H1 (cell line): ENCODE measurements around the gene STEAP3. TPM values are rescaled to one million over a fixed set of nuclear protein-coding genes. Genes with fewer than 3 reads are reported as not detected.

ENCODE experiments used
- CTCF ChIA-PET: fragments of 300-600 bp; sonication (Branson Sonifier 250); formaldehyde crosslinking; loops from one replicate; lab custom pipeline; 2021; ENCODE audit not compliant: partially characterized antibody; lab: Charles Lee
- POLR2A ChIA-PET: fragments of 300-600 bp; sonication (Branson Sonifier 250); formaldehyde crosslinking; loops from one replicate; lab custom pipeline; 2021; ENCODE audit warnings: inconsistent platforms; ENCODE audit not compliant: partially characterized antibody; lab: Charles Lee
- DNase-seq, 2 experiments: peaks; one replicate each; pipeline versions ENCODE4 v3.0.0 to v3.0.0-alpha.2; 2010 to 2022; ENCODE audit warnings: low spot score in 2 of 2, low read depth in 1 of 2, mixed read lengths in 1 of 2
- FAIRE-seq: peaks from 2 replicates; lab custom pipeline; 2011; peaks lifted over from hg19 to GRCh38; lab: Jason Lieb, UNC
- H2AFZ ChIP-seq: 2 replicates; pipeline ENCODE4 v1.8.1; 2012; ENCODE audit warnings: low read length, inconsistent platforms
- H2AK5ac ChIP-seq: 2 replicates; pipeline ENCODE4 v1.6.1; 2013; ENCODE audit warnings: low read depth, low read length
- H2BK120ac ChIP-seq: replicated peaks from 2 replicates; pipeline ENCODE3; 2013; ENCODE audit warnings: low read depth, low read length, inconsistent platforms
- H2BK12ac ChIP-seq: 2 replicates; pipeline ENCODE4 v1.6.1; 2013; ENCODE audit warnings: low read depth, low read length
- H2BK15ac ChIP-seq: 2 replicates; pipeline ENCODE4 v1.6.1; 2013; ENCODE audit warnings: low read length
- H2BK20ac ChIP-seq: 2 replicates; pipeline ENCODE4 v1.6.1; 2013; ENCODE audit warnings: low read length
- H2BK5ac ChIP-seq: 2 replicates; pipeline ENCODE4 v1.6.1; 2013; ENCODE audit warnings: low read depth, low read length
- H3K14ac ChIP-seq: 2 replicates; pipeline ENCODE4 v1.6.1; 2013; ENCODE audit warnings: inconsistent platforms; ENCODE audit not compliant: insufficient read length
- H3K18ac ChIP-seq: 2 replicates; pipeline ENCODE4 v1.6.1; 2013; ENCODE audit warnings: low read length; ENCODE audit errors: extremely low read depth
- H3K23ac ChIP-seq: 2 replicates; pipeline ENCODE4 v1.6.1; 2013; ENCODE audit warnings: inconsistent platforms; ENCODE audit not compliant: insufficient read length
- H3K23me2 ChIP-seq: 2 replicates; pipeline ENCODE4 v1.6.1; 2013; ENCODE audit warnings: low read depth, low read length
- H3K27ac ChIP-seq: 2 replicates; pipeline ENCODE4 v1.6.1; 2011; ENCODE audit warnings: low read depth, low read length, inconsistent platforms
- H3K27me3 ChIP-seq, 4 experiments: replicated peaks in 1 of 4; 1 replicate in 1 of 4; 2 replicates in 3 of 4; pipeline versions ENCODE4 v1.6.1 to v1.8.1; 2011 to 2013; ENCODE audit warnings: low read length in 3 of 4, mild to moderate bottlenecking in 3 of 4, inconsistent platforms in 2 of 4, mixed read lengths in 2 of 4, moderate library complexity in 1 of 4; ENCODE audit not compliant: control insufficient read depth in 3 of 4, insufficient read depth in 3 of 4; ENCODE audit errors: extremely low read depth in 1 of 4
- H3K36me3 ChIP-seq, 4 experiments: 2 replicates each; pipeline versions ENCODE4 v1.6.1 to v1.8.1; 2011 to 2013; ENCODE audit warnings: mild to moderate bottlenecking in 4 of 4, low read length in 3 of 4, moderate library complexity in 2 of 4, control low read depth in 1 of 4, inconsistent platforms in 1 of 4; ENCODE audit not compliant: insufficient read depth in 4 of 4, control insufficient read depth in 2 of 4
- H3K4ac ChIP-seq: replicated peaks from 2 replicates; pipeline ENCODE3; 2013; ENCODE audit warnings: low read length, low read depth, mixed read lengths, inconsistent platforms; ENCODE audit not compliant: insufficient read length
- H3K4me1 ChIP-seq, 4 experiments: replicated peaks in 1 of 4; 1 replicate in 1 of 4; 2 replicates in 3 of 4; pipeline versions ENCODE4 v1.6.1 to v1.8.1; 2011 to 2013; ENCODE audit warnings: low read length in 3 of 4, inconsistent platforms in 2 of 4, mixed read lengths in 1 of 4; ENCODE audit not compliant: insufficient read depth in 4 of 4, control insufficient read depth in 3 of 4
- H3K4me2 ChIP-seq, 2 experiments: 2 replicates each; pipeline versions ENCODE4 v1.6.1 to v1.8.1; 2011 to 2013; ENCODE audit warnings: low read depth in 2 of 2, low read length in 2 of 2, control low read depth in 1 of 2, inconsistent platforms in 1 of 2, mild to moderate bottlenecking in 1 of 2; ENCODE audit not compliant: insufficient read depth in 1 of 2
- H3K4me3 ChIP-seq, 4 experiments: fragments of 200-600, 300-600 bp in 1 of 4; sonication (generic), shearing (Covaris generic), sonication (Bioruptor Twin) in 1 of 4; 2 replicates each; pipeline versions ENCODE4 v1.5.1 to v1.8.1; 2011 to 2016; ENCODE audit warnings: low read length in 4 of 4, low read depth in 3 of 4, control low read depth in 2 of 4, inconsistent platforms in 2 of 4, mild to moderate bottlenecking in 2 of 4, mixed read lengths in 1 of 4, moderate library complexity in 1 of 4; ENCODE audit not compliant: insufficient read depth in 2 of 4; ENCODE audit errors: extremely low read depth in 1 of 4
- H3K56ac ChIP-seq: replicated peaks from 2 replicates; pipeline ENCODE3; 2013; ENCODE audit warnings: low read depth, mild to moderate bottlenecking, mixed read lengths, low read length, inconsistent platforms; ENCODE audit not compliant: insufficient read length
- H3K79me1 ChIP-seq: 2 replicates; pipeline ENCODE4 v1.6.1; 2013; ENCODE audit warnings: low read depth, low read length, control low read depth
- H3K79me2 ChIP-seq, 2 experiments: 2 replicates each; pipeline versions ENCODE4 v1.6.1 to v1.8.1; 2012 to 2013; ENCODE audit warnings: low read length in 2 of 2, mild to moderate bottlenecking in 2 of 2, inconsistent platforms in 1 of 2; ENCODE audit not compliant: insufficient read depth in 2 of 2, control insufficient read depth in 1 of 2
- H3K9ac ChIP-seq, 4 experiments: replicated peaks in 1 of 4; 1 replicate in 1 of 4; 2 replicates in 3 of 4; pipeline versions ENCODE4 v1.6.1 to v1.8.1; 2011 to 2013; ENCODE audit warnings: low read depth in 3 of 4, low read length in 3 of 4, control low read depth in 2 of 4, mild to moderate bottlenecking in 2 of 4, moderate library complexity in 2 of 4, inconsistent platforms in 1 of 4; ENCODE audit errors: extremely low read depth in 1 of 4
- H3K9me3 ChIP-seq, 2 experiments: 2 replicates each; pipeline versions ENCODE4 v1.6.1 to v1.8.1; 2012 to 2013; ENCODE audit warnings: mild to moderate bottlenecking in 2 of 2, moderate library complexity in 2 of 2, control low read depth in 1 of 2, inconsistent platforms in 1 of 2, low read depth in 1 of 2, low read length in 1 of 2, mixed read lengths in 1 of 2; ENCODE audit not compliant: insufficient read depth in 2 of 2
- H4K20me1 ChIP-seq, 2 experiments: replicated peaks in 1 of 2; 2 replicates each; pipeline versions ENCODE3 to v1.8.1; 2011 to 2013; ENCODE audit warnings: inconsistent platforms in 2 of 2, low read length in 2 of 2, mild to moderate bottlenecking in 1 of 2; ENCODE audit not compliant: insufficient read depth in 2 of 2, control insufficient read depth in 1 of 2
- H4K5ac ChIP-seq: 2 replicates; pipeline ENCODE4 v1.6.1; 2013; ENCODE audit warnings: low read length, low read depth, mixed read lengths, inconsistent platforms; ENCODE audit not compliant: insufficient read length
- H4K8ac ChIP-seq: 2 replicates; pipeline ENCODE4 v1.8.0; 2013; ENCODE audit warnings: mild to moderate bottlenecking, moderate library complexity, low read length, inconsistent platforms; ENCODE audit not compliant: insufficient read depth; ENCODE audit errors: extremely low read depth
- H4K91ac ChIP-seq: replicated peaks from 2 replicates; pipeline ENCODE3; 2013; ENCODE audit warnings: low read length, mixed read lengths, inconsistent platforms; ENCODE audit not compliant: insufficient read length
- CHD2 ChIP-seq: IDR thresholded peaks from 2 replicates; pipeline ENCODE4 v1.6.1; 2012; ENCODE audit warnings: low read length, improper control_type of control experiment
- KDM5A ChIP-seq: fragments of 200-600 bp; IDR thresholded peaks from 2 replicates; pipeline ENCODE4 v1.7.1; 2012; ENCODE audit warnings: mild to moderate bottlenecking, low read length, inconsistent platforms, mixed read lengths
- RAD21 ChIP-seq, 2 experiments: IDR thresholded peaks in 1 of 2; conservative IDR thresholded peaks in 1 of 2; 2 replicates each; pipeline ENCODE4 v1.6.1; 2011; ENCODE audit warnings: low read depth in 2 of 2, low read length in 2 of 2, improper control_type of control experiment in 1 of 2, inconsistent platforms in 1 of 2, mild to moderate bottlenecking in 1 of 2, moderate library complexity in 1 of 2
- SP1 ChIP-seq: IDR thresholded peaks from 2 replicates; pipeline ENCODE4 v1.6.1; 2011; ENCODE audit warnings: low read depth, low read length
- SP2 ChIP-seq: IDR thresholded peaks from 2 replicates; pipeline ENCODE4 v1.6.1; 2012; ENCODE audit warnings: mild to moderate bottlenecking, low read length, inconsistent platforms
- SP4 ChIP-seq: IDR thresholded peaks from 2 replicates; pipeline ENCODE4 v1.6.1; 2012; ENCODE audit warnings: low read length, inconsistent platforms
- SUZ12 ChIP-seq: fragments of 200-600 bp; sonication (generic); IDR thresholded peaks from 2 replicates; pipeline ENCODE4 v1.6.1; 2012; ENCODE audit warnings: mild to moderate bottlenecking, inconsistent platforms, low read length, moderate library complexity, mixed read lengths
- TEAD4 ChIP-seq: IDR thresholded peaks from 2 replicates; pipeline ENCODE4 v1.6.1; 2012; ENCODE audit warnings: low read depth, low read length, inconsistent platforms, mixed read lengths
- WGBS, 2 experiments: shearing (Covaris generic) in 1 of 2; methylation state at CpG; one replicate each; pipeline versions ENCODE4 v1.1.6 to v1.1.7; 2013 to 2015; ENCODE audit warnings: low lambda C conversion rate in 2 of 2, mixed read lengths in 2 of 2, inconsistent platforms in 1 of 2, low coverage in 1 of 2, missing lambda C conversion rate in 1 of 2; ENCODE audit not compliant: insufficient replicate concordance in 2 of 2, insufficient coverage in 1 of 2, insufficient read length in 1 of 2; ENCODE audit errors: extremely low coverage in 1 of 2, missing lambda C conversion rate in 1 of 2; 5-methylcytosine and 5-hydroxymethylcytosine counted together
- polyA plus RNA-seq, 7 experiments: library from polyadenylated mRNA; depleted of rRNA in 3 of 7; stranded (reverse) in 5 of 7; unstranded in 2 of 7; fragments of >200 nt in 5 of 7; fragments of 200-250 nt in 2 of 7; gene quantifications; 1 replicate in 5 of 7; 2 replicates in 1 of 7; 4 replicates in 1 of 7; pipeline versions ENCODE4 v1.2.1 to v1.2.3, GENCODE V29; 2011 to 2013; ENCODE audit warnings: missing spikeins in 2 of 7, mixed read lengths in 2 of 7
- total RNA-seq: library from RNA; stranded (reverse); fragmentation: NEBNext Ultra II Directional; extraction: Animal tissue kit (Norgen Biotek cat#: 25700); gene quantifications from 2 replicates; pipeline ENCODE4 v1.2.1, GENCODE V29; 2021

Gene STEAP3
- total and polyA plus RNA-seq, 2 of the 8 experiments (the other 6 are each of a cell fraction or from before 2014, with no cell fraction given) = 21.7 to 27.9 TPM

GRCh38 chr2:119307419-119308140 is 83.9 kb downstream of the STEAP3 start:
- 61% methylated on average over 7 of the region's 7 CpGs; no CpG with 5 or more reads in 1 of the 2 experiments for WGBS, 2 experiments
- H2BK5ac ChIP-seq = no peak overlapping the region
- no peak overlapping the region for H3K23ac ChIP-seq
- H2BK20ac ChIP-seq = no peak overlapping the region
- FAIRE-seq = no peak
- H4K8ac ChIP-seq = no peak overlapping the region
- peaks cover 0 to 5% (median 3%) of the 10 kb centered on the region in 4 experiments; a peak in 3 of 7 replicates for H3K4me1 ChIP-seq
- H3K4me3 ChIP-seq = no peak overlapping the region
- no peak overlapping the region for H3K4ac ChIP-seq
- H3K27ac ChIP-seq = no peak overlapping the region
- H4K20me1 ChIP-seq = no peaks in the 10 kb centered on the region
- no peak overlapping the region for H3K56ac ChIP-seq
- H3K9ac ChIP-seq = no peak overlapping the region
- no peaks in the 10 kb centered on the region for H3K27me3 ChIP-seq
- no peak overlapping the region for H2BK15ac ChIP-seq
- H3K9me3 ChIP-seq = no peaks in the 10 kb centered on the region
- H2AFZ ChIP-seq = no peak overlapping the region
- H4K5ac ChIP-seq = no peak overlapping the region
- H3K23me2 ChIP-seq = no peaks in the 10 kb centered on the region
- H3K18ac ChIP-seq = no peak overlapping the region
- H2BK120ac ChIP-seq = no peak overlapping the region
- ChIA-PET POLR2A (no interaction called here), CTCF (interaction anchor here (0.6 kb wide), 1 partner anchor 135 kb away, joined by 3 read pairs; no protein-coding TSS in a partner anchor)
- H3K36me3 ChIP-seq = no peaks in the 10 kb centered on the region
- H4K91ac ChIP-seq = no peak overlapping the region
- no peaks in the 10 kb centered on the region for H3K79me1 ChIP-seq
- DNase-seq = peak in 1 of 2 experiments; percentile 9
- H2BK12ac ChIP-seq = no peak overlapping the region
- no peak overlapping the region for H2AK5ac ChIP-seq
- H3K4me2 ChIP-seq = no peak overlapping the region; a peak in 1 of 4 replicates
- H3K14ac ChIP-seq = no peak overlapping the region
- no peaks in the 10 kb centered on the region for H3K79me2 ChIP-seq
- TF ChIP-seq SP4 = no peak
- no peak for TF ChIP-seq CHD2
- no peak for TF ChIP-seq SP2
- no peak for TF ChIP-seq SUZ12
- TF ChIP-seq TEAD4 = no peak
- TF ChIP-seq RAD21 (IDR thresholded peaks at IDR 0.05 in 1 of 2, conservative IDR thresholded peaks at IDR 0.05 in 1 of 2; ENCODE audit: low read depth in 2 of 2, low read length in 2 of 2) = no peak
- TF ChIP-seq SP1 = no peak
- TF ChIP-seq KDM5A = no peak
